Astrocyte of the spinal cord (primary cell): ENCODE data around the gene ADARB1.

Experiments used
- DNase-seq: peaks from one replicate; pipeline ENCODE4 v3.0.0; 2011; ENCODE audit warnings: low read depth, low spot score
- H3K4me3 ChIP-seq: 2 replicates; pipeline ENCODE4 v1.5.1; 2011; ENCODE audit warnings: low read depth, mild to moderate bottlenecking, low read length, moderate library complexity
- in situ Hi-C: cut with HindIII; loops from 2 replicates; pipeline ENCODE4 v1.10.0; 2017; ENCODE audit warnings: low sequenced_read_pairs
- TF ChIP-seq, protein P1 (sequence below): IDR thresholded peaks from 2 replicates; pipeline ENCODE4 v1.5.1; 2012; ENCODE audit warnings: low read depth, mild to moderate bottlenecking, low read length, inconsistent platforms

ADARB1 gene

GRCh38 chr21:45260191-45260825 is 185.9 kb downstream of the ADARB1 start:
- DNase-seq = no peak
- TF ChIP-seq, protein P1, sequence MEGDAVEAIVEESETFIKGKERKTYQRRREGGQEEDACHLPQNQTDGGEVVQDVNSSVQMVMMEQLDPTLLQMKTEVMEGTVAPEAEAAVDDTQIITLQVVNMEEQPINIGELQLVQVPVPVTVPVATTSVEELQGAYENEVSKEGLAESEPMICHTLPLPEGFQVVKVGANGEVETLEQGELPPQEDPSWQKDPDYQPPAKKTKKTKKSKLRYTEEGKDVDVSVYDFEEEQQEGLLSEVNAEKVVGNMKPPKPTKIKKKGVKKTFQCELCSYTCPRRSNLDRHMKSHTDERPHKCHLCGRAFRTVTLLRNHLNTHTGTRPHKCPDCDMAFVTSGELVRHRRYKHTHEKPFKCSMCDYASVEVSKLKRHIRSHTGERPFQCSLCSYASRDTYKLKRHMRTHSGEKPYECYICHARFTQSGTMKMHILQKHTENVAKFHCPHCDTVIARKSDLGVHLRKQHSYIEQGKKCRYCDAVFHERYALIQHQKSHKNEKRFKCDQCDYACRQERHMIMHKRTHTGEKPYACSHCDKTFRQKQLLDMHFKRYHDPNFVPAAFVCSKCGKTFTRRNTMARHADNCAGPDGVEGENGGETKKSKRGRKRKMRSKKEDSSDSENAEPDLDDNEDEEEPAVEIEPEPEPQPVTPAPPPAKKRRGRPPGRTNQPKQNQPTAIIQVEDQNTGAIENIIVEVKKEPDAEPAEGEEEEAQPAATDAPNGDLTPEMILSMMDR = no peak
- H3K4me3 ChIP-seq = no peak overlapping the region
- in situ Hi-C loops = no loop called here

DNA sequence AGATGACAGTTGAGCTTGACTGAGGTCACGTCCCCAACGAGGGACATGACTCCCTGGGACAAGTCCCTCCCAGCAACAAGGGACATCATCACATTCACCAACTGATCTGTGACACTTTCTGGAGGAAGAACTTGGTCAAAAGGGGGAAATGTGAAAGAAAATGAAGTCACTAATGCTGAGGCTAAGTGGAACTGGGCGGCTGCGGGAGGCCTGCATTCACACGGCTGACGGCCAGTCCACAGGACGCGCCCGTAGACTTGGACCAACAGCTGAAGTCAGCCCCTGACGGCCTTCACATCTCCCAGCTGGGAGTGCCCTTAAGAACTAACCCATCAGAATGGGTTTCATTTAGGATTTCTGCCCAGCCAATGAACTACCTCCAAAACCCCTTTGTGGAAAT is 186.7 kb downstream of the ADARB1 start:
- in situ Hi-C loops = no loop called here
- DNase-seq = no peak
- H3K4me3 ChIP-seq = no peak overlapping the region
- TF ChIP-seq, protein P1 = no peak

- in situ Hi-C loops = no loop called here
- no peak for DNase-seq
- TF ChIP-seq, protein P1 = no peak
- no peak overlapping the region for H3K4me3 ChIP-seq
Measured at GRCh38 chr21:45262041-45262581, 187.7 kb downstream of the ADARB1 start.

DNA sequence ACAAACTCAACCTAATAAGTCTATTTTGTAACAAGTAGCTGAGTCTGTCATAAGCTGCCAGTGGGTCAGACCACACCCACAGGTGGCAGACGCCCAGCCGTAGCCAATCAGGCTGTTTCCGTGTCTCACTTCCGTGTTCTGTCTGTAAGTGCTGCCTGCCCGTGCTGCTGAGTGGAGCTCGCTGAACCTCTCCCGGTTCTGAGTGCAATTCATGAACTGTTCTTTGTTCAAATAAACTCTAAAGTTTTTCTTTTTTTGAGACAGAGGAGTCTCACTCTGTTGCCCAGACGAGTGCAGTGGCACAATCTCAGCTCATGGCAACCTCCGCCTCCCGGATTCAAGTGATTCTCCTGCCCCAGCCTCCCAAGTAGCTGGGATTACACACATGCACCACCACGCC is 188.2 kb downstream of the ADARB1 start:
- TF ChIP-seq, protein P1 = no peak
- no peak for DNase-seq
- no peak overlapping the region for H3K4me3 ChIP-seq
- in situ Hi-C loops = no loop called here

- TF ChIP-seq, protein P1 = no peak
- in situ Hi-C loops = no loop called here
- H3K4me3 ChIP-seq = no peak overlapping the region
- no peak for DNase-seq
Measured at GRCh38 chr21:45263534-45263933, 189.2 kb downstream of the ADARB1 start.

GRCh38 chr21:45264146-45264911 is 189.9 kb downstream of the ADARB1 start:
- TF ChIP-seq, protein P1 = no peak
- DNase-seq = no peak
- in situ Hi-C loops = no loop called here
- no peak overlapping the region for H3K4me3 ChIP-seq
